DOHH2 (cell line): ENCODE measurements around the gene CHD9NB.

Source experiments
- H3F3A ChIP-seq: fragments of 200-600 bp; sonication (generic), shearing (Covaris generic); 2 replicates; pipeline ENCODE4 v1.6.0; 2016; ENCODE audit warnings: antibody characterized with exemption, mild to moderate bottlenecking; ENCODE audit not compliant: control insufficient read depth, insufficient read depth
- H3K27ac ChIP-seq: fragments of 200-600 bp; sonication (generic); 2 replicates; pipeline ENCODE4 v1.5.1; 2014; ENCODE audit warnings: low read depth, mild to moderate bottlenecking, low read length, moderate library complexity
- H3K27me3 ChIP-seq: fragments of 200-600 bp; sonication (generic); 2 replicates; pipeline ENCODE4 v1.6.1; 2014; ENCODE audit warnings: mild to moderate bottlenecking, low read length, mixed read lengths; ENCODE audit not compliant: control insufficient read depth
- H3K36me3 ChIP-seq: fragments of 200-600 bp; sonication (generic); 2 replicates; pipeline ENCODE4 v1.6.1; 2014; ENCODE audit warnings: mild to moderate bottlenecking, low read length, moderate library complexity, mixed read lengths; ENCODE audit not compliant: control insufficient read depth
- H3K4me1 ChIP-seq: fragments of 200-600 bp; sonication (generic); 2 replicates; pipeline ENCODE4 v1.6.1; 2014; ENCODE audit warnings: mild to moderate bottlenecking, low read length, mixed read lengths; ENCODE audit not compliant: control insufficient read depth
- H3K4me2 ChIP-seq: fragments of 200-600 bp; sonication (generic); 2 replicates; pipeline ENCODE4 v1.6.0; 2014; ENCODE audit warnings: mild to moderate bottlenecking, low read length, moderate library complexity
- H3K4me3 ChIP-seq: fragments of 200-600 bp; sonication (generic); 2 replicates; pipeline ENCODE4 v1.5.1; 2014; ENCODE audit warnings: mild to moderate bottlenecking, low read length, mixed read lengths
- H3K79me2 ChIP-seq: fragments of 200-600 bp; sonication (generic); 2 replicates; pipeline ENCODE4 v1.6.1; 2014; ENCODE audit warnings: mild to moderate bottlenecking, low read length, mixed read lengths; ENCODE audit not compliant: control insufficient read depth
- H3K9me2 ChIP-seq: fragments of 200-600 bp; sonication (generic); replicated peaks from 2 replicates; pipeline ENCODE4 v1.6.1; 2014; ENCODE audit warnings: mild to moderate bottlenecking, low read length, mixed read lengths; ENCODE audit not compliant: control insufficient read depth
- H3K9me3 ChIP-seq: fragments of 200-600 bp; sonication (generic); 2 replicates; pipeline ENCODE4 v1.6.1; 2014; ENCODE audit warnings: antibody characterized with exemption, low read length, mixed read lengths; ENCODE audit not compliant: control insufficient read depth, insufficient read depth
- H4K20me1 ChIP-seq: fragments of 200-600 bp; sonication (generic); 2 replicates; pipeline ENCODE4 v1.6.0; 2014; ENCODE audit warnings: low read depth, mild to moderate bottlenecking, antibody characterized with exemption, low read length, moderate library complexity; ENCODE audit not compliant: control insufficient read depth, insufficient read depth
- CTCF ChIP-seq: fragments of 200-600 bp; sonication (generic); IDR thresholded peaks from one replicate; pipeline ENCODE4 v1.5.1; 2014; ENCODE audit warnings: antibody characterized with exemption, mild to moderate bottlenecking, low read depth, low read length; ENCODE audit not compliant: poor library complexity, severe bottlenecking
- EZH2phosphoT487 ChIP-seq: fragments of 200-600 bp; sonication (generic); IDR thresholded peaks from 2 replicates; pipeline ENCODE4 v1.6.1; 2017; ENCODE audit warnings: borderline replicate concordance, mild to moderate bottlenecking, antibody characterized with exemption, low read length, moderate library complexity, mixed read lengths

Gene CHD9NB

GRCh38 chr16:53094013-53094630 lies 41.4 kb upstream of the CHD9NB start:
- Histone ChIP-seq H3K79me2 (peaks cover 60% of the 10 kb centered on the region), H3K4me1 (peaks cover 61% of the 10 kb centered on the region), H3F3A (peaks cover 15% of the 10 kb centered on the region), H3K4me2 (no peak overlapping the region), H3K27me3 (no peaks in the 10 kb centered on the region), H4K20me1 (peaks cover 3% of the 10 kb centered on the region; the same call in 1 of the 2 replicates), H3K27ac (no peak overlapping the region), H3K9me2 (no peaks in the 10 kb centered on the region), H3K4me3 (no peak overlapping the region), H3K9me3 (no peaks in the 10 kb centered on the region), H3K36me3 (no peaks in the 10 kb centered on the region)
- TF ChIP-seq CTCF (no peak), EZH2phosphoT487 (no peak)

- no peaks in the 10 kb centered on the region for H3K9me3 ChIP-seq
- H3K9me2 ChIP-seq: no peaks in the 10 kb centered on the region
- H3K79me2 ChIP-seq: peaks cover 60% of the 10 kb centered on the region
- no peak for TF ChIP-seq CTCF
- TF ChIP-seq EZH2phosphoT487: no peak
- peaks cover 8% of the 10 kb centered on the region for H3F3A ChIP-seq
- H3K27me3 ChIP-seq: no peaks in the 10 kb centered on the region
- no peak overlapping the region for H3K4me2 ChIP-seq
- no peaks in the 10 kb centered on the region for H3K36me3 ChIP-seq
- peaks cover 3% of the 10 kb centered on the region; the same call in 1 of the 2 replicates for H4K20me1 ChIP-seq
- no peak overlapping the region for H3K27ac ChIP-seq
- H3K4me3 ChIP-seq: no peak overlapping the region
- peaks cover 53% of the 10 kb centered on the region for H3K4me1 ChIP-seq
Measured at GRCh38 chr16:53093162-53093744, 40.6 kb upstream of the CHD9NB start.

DNA sequence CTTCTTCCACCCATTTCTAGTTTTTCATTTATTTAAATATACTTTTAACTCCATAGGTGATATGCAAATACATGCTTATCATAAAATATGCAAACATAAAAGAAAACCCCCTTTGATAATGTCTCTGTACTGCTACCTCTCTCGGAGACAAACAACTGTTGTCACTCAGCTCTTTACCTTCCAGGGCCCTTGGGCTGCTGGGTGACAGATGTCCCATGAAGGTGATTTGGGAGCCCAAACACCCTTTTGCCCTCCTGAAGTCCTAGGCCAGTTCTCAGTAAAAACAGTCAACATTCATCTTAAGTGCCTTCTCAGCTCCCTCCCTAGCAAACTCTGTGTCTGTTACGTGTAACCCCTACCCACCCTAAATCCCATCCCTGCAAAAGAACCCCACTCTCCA lies 39.6 kb upstream of the CHD9NB start:
- Histone ChIP-seq H3K27ac (no peak overlapping the region), H3K79me2 (peaks cover 55% of the 10 kb centered on the region), H3K27me3 (no peaks in the 10 kb centered on the region), H3K4me2 (no peak overlapping the region), H3K9me3 (no peaks in the 10 kb centered on the region), H3K36me3 (no peaks in the 10 kb centered on the region), H3F3A (no peaks in the 10 kb centered on the region), H3K4me1 (peaks cover 43% of the 10 kb centered on the region), H3K9me2 (no peaks in the 10 kb centered on the region), H4K20me1 (peaks cover 3% of the 10 kb centered on the region; the same call in 1 of the 2 replicates), H3K4me3 (no peak overlapping the region)
- TF ChIP-seq EZH2phosphoT487 (no peak), CTCF (no peak)
